Amniotic epithelial cell (primary cell): ENCODE data around the gene FGD2.

ENCODE experiments used
- DNase-seq: peaks from one replicate; pipeline ENCODE4 v3.0.0-alpha.2; 2010; ENCODE audit warnings: low read depth

FGD2 gene

DNA sequence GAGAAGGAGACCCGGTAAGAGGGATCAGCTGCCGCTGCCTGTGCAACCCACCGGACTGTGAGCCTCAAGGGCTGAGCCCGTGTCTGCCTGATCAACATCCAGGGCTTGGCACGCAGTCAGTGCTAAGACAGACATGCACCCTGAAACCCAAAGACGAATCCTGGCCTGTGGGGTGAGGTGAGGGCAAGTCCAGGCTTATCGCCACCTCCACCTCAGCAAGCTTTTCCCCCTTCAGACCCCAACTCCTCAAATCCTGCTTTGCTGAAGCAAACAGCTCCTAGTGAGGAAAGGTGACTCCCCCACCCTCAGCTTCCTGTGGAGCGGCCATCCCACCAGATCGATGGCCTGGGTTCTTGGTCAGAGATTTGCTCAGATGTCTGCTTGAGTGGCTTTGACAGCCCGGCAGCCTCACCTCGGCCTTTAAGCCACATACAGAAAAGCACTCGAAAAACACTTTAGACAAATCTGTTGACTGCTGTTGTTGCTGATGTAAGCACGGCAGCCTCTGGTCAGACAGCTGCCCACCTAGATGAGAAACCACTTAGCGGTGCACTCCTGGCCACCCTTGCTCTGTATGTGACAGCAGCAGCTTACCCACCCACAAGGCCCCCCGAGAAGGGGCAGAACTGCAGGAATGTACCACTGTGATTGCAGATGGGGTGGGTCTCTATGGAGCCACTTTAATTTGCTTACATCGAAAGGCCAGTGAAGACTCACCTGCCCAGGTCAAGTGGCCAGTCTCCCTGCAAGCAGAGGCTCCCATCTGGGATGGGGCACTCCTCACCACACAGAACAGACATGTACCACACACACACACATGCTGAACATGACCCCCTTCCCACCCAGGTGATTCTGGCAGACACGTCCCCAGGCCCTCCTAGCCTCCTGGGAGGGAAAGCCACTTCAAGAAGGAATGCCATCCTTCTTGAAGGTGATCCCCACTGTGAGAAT is 34.3 kb upstream of the FGD2 start:
- no peak for DNase-seq

DNA sequence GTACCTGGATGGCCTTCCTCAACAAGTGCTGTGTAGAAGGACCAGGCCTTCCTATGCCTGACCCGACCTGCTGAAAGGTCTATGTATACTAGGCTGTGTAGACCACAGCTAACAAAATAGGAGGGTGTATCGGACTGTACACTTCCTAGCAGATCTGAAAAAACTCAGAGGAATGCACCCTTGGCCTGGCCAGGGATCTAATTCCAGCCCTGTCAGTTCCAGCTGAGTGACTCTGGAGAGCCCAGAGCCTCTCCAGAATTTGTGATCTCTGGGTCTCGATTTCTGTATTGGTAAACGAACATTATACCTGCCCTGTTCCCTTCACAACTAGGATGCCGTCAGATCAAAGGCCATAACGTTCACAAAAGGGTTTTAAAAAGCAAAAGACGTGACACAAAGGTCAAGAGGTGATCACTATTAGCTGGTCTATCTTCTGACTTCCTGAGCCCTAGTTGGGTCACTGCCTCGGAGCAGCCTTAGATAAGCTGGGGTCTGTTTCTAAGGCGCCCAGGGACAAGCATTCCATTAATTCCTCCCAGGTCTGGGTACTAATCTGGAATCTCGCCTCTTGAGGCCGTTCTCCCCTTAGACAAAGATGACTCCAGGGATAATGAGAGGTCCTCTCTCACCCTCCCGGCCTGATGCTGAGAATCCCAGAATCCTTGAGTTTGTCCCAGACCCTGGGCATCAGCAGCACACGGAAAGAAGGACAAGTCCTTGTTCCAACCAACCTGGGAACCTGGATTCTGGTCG is 33.4 kb upstream of the FGD2 start:
- DNase-seq = no peak

DNA sequence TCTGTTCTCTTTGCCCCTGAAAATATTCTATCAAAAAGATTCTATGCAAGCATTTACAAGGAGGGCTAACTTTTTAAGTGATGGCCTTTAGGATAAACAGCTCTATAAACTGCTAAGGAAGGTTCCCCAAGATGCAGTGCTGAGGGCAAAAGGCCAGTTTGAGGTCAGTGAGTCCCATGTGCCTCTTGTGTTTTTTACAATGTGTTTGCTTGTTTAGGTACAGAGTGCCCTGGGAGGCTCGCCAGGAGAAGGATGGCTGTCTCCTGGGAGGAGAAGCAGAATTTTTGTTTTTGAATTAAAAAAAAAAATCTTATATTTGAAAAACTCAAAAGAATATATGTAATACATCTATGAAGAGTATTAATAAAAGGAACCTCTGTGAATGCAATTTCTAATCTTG is 32.3 kb upstream of the FGD2 start:
- DNase-seq = no peak

DNA sequence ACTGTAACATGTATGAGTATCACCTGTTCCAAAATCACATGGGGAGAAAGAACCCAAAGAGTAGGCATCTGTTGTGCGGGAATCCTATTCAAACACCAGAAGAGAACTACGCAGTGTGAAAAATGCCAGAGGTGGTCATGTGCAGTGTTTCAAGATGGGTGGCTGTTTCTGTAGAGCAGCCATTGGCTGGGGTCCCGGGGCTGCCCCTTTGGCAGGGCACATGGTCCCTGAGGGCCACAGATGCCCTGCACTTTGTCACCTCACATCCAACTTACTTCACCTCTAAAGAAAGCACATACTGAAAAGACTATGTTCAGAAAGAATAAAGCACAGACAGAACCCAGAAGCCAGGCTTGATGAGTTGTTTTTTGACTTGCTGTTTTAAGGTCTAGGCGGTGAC is 31.8 kb upstream of the FGD2 start:
- no peak for DNase-seq

DNA sequence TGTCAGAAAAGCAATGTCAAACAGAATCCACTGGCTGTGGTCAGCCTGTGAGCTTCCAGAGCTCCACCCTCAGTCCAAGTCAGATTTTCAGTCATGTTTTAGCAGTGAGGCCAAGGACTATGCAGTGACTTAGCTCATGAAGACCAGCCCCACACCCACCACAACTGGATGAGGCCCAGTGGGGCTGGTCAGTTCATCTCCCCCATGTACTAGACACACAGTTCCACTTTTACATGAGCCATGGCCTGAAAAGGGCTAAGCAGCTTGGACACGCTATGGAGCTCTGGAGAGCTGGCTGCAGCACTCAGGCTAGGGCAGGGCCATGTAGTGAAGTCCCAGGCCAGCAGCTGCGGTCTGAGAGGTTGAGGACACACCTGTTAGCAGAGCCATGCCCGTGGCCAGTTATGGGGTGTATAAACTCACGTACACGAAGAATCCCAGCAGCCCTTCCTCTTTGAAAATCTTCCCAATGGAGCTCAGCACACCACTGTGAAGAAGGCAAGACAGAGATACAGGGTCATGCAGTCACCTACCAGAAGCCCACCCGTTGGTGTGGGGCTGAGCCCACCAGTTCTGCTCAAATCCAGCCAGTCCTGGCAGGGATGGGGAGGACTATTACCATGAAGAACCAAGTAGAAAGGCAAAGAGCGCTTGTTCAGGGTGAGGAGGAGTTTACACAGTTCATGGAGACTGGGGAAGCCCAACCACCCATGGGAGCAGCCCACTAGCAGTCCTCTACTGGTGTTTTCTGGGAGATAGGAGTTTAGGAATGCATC is 30.0 kb upstream of the FGD2 start:
- DNase-seq = no peak

DNA sequence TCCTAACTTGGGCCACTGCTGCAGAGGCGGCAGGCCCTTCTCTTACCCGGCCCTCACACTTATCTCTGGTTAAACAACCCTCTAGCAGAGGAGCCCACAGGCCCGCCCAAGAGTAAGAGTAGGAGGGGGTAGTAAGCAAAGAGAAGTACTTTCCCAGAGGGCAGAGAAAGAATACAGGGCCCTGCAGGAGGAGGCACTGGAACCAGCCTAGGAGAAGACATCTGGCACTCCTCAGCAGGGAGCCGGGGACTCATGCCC is 29.5 kb upstream of the FGD2 start:
- no peak for DNase-seq

DNA sequence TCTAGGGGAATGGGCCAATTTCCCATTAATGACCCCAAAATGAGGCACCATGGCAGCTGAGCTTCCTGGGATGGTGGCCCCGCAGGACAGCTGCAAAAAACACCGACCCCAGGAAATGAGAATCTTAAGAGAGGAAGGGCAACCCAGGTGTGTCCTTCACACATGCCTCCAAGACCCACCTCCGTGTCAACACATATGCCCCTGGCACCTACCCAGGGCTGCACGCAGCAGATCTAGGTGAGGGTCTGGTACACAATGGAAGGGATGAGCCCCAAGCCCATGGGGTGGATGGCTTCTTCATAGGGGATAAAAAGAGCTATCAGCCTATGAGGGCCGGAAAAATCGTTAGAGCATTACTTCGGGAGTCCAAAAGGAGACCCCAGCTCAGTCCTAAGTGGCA is 28.9 kb upstream of the FGD2 start:
- no peak for DNase-seq

DNA sequence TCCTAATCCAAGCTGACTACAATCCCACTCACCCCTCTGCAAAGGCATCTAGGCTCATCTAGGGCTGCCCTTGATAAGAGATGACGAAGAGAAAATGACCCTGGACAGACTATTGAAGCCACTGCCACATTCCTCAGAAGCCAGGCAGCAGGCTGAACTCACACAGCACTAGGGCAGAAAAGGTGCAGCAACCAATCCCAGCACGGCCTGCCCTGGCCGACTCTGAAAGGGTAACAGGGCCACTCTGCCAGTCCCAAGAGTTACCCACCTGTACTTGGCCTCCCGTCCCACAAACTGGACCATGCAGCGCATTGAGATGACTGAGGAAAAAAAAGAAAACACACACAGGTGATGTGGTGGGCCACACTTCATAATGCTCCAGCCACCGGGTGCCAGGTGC is 28.5 kb upstream of the FGD2 start:
- DNase-seq = no peak

DNA sequence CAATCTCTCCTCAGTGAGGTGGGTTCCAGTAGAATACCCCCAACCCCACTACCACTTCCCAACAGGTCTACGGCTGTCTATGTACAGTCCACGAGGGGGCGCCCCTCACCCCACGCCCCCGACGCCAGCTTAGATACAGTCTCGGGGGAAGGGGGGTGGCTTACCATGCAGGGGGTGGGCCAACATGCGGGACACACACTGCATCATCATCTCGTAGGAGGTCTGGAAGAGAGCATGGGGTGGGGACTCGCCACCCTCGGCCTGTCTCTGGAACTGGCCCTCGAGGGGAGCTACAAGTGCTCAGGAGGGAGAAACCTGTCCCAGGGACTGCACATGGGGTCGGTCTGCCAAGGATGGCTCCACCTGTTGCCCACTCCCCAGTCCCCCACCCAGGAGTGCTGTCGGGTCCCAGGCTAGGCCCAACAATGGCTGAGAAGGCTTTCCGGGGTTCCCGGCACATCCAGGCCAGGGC is 27.9 kb upstream of the FGD2 start:
- DNase-seq = no peak

DNA sequence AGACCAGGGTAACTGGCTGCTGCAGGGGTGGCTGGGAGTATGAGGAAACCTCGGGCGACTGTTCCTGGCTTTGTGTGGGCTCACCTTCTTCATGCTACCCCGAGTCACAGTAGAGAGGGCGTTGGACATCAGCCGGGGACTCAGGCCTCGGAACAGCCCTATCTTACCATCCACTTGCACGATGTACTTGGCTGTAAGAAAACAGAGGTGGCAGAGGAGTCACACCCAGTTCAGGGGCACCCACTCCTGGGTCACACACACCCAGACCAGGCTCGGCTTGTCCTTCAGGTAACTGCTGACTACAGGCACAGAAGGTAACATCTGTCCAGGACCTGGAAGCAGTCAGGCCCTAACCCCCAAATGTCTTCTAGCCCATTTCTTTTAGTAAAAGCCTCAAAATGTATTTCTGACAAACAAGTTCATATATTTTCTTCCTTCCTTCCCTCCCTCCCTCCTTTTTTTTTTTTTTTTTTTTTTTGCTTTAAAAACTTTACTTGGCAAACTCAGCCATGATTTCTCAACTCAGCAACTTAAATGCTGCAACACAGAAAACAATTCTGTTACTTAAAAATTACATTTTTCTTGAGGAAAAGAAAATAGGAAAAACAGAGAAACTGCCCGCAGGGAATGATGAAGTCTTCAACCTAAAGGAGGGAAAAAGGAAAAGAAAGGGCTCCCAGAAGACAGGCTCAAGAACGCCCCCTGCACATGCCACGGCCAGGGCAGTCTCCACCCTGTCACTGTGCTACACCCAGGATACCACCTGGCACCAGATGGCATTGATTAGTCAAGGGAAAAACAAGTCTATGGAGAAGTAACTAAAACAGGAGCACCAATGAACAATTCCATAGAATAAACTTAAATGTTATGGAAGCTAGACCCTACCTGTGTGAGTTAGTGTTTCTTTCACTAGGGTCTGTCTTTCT is 26.8 kb upstream of the FGD2 start:
- DNase-seq = no peak

DNA sequence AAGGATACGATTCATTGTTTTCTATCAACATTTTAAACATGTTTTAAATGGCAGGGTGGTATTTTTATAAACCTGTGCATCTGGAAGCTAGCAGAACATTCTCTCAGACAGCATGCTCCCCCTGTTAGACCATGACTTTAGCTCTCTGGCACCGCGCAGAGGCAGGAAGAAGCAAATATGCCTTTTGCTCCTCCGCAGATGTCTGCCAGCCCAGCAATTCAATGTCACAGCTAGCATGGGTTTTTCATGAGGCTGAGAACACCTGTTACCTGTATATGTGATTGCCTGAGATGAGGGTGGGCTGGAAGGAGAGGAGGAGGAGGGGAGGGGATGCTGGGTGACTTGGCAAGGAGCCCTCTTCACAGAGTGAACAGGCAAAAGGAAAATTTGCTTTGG is 26.1 kb upstream of the FGD2 start:
- DNase-seq = peak; percentile 53

DNA sequence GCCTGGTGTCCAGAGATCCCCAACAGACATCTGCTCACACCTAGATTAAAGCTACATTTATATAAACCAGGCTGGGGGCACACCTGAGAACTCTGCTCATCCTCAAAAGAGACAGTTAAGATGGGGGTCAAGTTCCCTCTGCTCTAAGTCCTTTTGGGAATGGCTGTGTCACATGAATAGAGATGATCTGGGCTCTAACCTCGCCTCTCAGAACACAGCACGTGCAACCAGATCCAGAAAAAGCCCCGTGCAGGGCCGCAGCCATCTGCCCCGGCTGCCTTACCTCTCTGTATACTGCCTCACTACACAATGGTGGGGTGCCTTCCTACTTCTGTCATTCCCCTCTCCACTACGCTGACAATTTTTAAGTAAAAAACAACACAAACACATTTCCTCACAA is 25.3 kb upstream of the FGD2 start:
- no peak for DNase-seq

DNA sequence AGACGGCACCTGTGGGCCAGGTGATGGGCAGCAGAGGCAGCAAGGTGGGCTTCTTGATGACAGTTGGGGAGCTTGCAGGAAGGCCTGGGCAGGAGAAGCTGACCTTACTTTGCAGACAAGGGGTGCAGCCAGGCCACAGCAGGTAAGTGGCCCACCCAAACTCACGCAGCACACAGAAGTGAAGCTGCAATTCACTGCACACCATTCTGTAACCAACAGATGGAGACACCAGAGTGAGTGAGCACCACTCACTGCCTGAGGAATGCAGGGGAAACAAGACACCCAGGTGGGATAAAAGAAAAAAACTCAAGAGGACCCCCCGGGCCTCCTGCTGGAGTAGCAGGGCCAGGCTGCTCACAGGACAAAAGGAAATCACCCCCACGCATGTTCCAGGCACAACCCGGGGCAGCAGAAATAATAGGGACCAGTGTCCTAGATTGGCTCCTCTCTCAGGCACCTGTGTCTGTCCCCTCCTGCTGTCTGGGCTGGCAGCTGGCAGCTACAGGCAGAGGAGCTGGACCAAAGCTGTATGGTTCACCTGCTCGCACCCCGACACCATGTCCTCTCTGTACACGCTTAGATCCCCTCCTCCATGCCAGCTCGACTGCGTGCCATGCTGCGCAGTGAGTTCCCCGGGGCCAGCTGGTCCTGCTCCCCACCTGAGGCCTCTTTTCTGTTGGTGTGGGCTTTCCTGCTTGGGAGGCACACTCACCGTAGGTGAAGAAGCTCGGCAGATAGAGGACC is 24.4 kb upstream of the FGD2 start:
- DNase-seq = no peak

DNA sequence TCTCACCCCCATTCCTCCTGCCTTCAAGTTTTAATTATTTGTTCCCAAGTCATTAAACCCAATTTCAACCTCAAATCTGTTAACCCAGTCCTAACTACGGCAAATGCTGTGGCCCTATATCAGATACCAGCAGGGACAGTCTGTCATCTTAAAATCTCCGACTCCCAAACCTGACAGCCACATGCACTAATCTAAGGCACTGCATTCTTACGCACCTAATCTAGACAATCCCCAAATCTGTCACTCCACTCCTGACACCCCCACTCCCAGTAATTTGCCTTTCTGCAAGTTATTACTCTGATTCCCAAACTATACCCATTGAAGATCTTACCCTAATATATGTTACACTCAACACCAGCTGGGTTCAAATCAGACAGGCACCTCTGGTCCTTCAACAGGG is 21.9 kb upstream of the FGD2 start:
- no peak for DNase-seq

DNA sequence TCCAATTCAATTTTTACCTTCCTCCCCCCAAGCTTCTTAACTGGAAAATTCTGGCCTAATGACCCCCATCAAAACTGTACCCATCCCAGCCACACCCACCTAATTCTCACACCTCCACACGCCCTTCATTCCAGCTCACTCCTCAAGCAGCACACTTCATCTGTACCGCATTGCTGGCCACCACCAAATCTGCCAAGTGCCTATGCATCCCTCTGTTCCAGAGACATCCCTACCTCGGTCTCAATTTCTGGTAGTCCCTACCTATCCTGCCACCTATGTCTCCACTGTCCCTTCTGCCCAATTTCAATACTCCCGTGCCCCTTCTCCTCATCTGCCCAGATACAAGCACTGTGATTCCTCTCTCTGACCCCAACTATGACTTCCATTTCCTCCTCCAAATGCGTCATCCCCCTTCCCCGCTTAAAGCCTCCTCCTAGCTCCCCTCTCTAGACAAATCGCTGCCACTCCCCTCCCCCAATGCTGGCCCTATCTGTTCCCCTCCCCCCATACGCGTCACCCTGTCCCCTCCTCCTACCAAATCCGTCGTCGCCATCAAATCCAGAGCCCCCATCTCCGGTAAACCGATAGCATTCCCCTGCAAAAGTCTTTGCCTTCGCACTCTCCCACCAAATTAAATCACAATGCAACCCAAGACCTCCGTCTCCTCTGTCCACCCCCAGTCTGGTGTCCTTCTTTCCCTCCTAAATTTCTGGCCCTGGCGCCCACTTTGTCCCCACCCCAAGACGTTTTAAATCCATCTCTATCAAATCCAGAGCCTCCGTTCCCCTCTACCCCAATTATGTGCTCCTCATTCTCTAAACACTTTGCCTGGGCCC is 20.7 kb upstream of the FGD2 start:
- DNase-seq = peak; percentile 52

DNA sequence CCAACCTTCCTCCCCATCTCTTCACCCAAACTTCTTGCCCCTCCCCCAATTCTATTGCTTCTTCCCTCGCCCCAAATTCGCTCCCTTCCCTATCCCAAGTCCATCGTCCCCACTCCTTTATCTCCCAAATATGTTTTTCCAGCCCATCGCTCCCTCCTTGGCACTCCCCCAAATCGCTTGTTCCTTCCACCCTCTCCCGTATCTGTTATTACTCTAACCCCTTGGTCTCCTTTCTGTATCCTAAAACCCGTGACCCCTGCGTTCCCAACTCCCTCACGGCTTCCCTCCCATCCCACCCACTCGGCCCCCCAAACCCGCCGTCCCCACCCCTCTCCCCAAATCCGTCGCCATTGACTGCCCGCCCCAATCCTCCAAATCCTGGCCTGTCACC is 20.0 kb upstream of the FGD2 start:
- DNase-seq = no peak

DNA sequence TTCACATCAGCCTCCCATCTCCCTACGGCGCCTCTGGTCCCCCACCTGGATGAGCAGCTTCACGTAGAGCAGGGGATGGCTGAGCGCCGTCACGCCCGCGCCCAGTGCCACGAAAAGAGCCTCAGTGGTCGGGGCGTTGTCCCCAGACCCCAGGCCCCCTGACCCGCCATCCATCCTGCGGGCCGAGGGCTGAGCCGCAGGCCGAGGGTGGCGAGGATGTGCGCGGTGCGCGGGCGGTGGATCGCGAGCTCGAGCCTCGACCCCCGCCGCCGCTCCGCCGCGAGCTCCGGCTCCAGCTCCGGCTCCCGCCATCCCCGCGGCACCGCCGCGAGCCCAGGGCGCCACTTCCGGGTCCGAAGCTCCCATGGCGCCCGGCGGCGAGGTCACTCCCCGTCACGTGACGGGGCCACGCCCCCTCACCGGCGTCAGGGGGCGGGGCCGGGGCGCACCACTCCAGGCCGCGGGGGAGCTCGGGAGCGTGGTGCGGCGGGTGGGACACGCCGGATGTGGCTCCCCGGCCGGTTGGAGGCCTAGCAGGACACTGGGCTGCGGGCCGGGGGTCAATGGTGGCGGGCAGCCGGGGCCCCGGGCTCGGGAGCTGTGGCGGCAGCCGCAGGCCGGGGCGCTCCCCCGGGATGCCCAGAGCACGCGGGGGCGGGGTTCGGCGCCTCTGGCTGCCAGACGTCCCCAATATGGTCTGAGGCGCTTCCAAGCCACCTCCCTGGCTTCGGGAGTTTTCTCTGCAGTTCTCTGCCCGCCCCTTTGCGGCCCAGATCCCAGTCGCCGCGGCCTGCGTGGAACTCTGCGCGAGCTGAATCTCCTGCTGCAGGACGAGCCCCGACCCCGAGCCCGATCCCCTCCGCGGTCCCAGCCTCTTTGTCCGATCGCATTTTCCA is 19.4 kb upstream of the FGD2 start, which contains the start of gene MTCH1:
MTCH1 (minus strand) TSS at position 389 of the 896 bp plus-strand sequence; CDS start at position 366, 23 bp downstream.
- peak; percentile 85 for DNase-seq

DNA sequence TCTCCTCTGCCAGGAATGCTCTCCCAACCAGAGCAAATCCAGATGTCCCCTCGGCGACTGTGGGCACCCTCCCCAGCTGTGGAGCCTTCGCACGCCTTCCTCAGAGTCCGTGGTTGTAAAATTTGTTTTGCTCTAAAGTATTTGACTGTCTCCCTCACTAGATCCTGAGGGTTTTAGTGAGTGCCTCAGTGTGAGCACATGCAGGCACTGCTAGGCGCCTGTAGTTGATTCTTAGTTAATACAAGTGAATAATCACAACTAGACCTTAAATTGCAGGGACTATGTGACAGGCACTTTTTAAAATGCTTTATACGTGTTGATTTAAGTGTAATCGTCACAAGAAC is 18.8 kb upstream of the FGD2 start:
- DNase-seq = no peak

DNA sequence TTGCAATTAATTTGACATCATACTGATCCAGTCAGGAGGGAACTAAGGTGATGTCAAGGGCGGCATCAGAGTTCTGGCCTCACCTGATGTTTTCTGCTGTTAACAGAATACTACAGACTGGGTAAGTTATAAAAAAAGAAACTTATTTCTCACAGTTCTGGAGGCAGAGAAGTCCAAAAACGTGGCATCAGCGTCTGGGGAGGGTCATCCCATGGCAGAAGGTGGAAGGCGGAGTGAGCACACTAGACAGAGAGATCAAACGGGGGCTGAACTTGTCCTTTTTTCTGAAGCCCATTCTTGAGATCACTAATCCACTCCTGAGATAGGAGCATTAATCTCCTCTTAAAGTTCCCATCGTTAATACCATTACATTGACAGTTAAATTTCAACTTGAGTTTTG is 16.2 kb upstream of the FGD2 start:
- DNase-seq = no peak
